Breast epithelium (tissue), 3 donors: ENCODE results near the gene ATL3.

Experiments used
- CTCF ChIP-seq, 3 donors: fragments of 450-650 bp; IDR thresholded peaks; one replicate each; pipeline ENCODE4 v1.5.1; 2016 to 2017; ENCODE audit warnings: antibody characterized with exemption in 3 of 3, mild to moderate bottlenecking in 3 of 3, moderate library complexity in 3 of 3
- POLR2A ChIP-seq: fragments of 450-650 bp; IDR thresholded peaks from one replicate; pipeline ENCODE4 v1.6.1; 2016; ENCODE audit warnings: antibody characterized with exemption, mild to moderate bottlenecking, moderate library complexity
- POLR2AphosphoS5 ChIP-seq, 3 donors: sonication (generic); formaldehyde crosslinking; IDR thresholded peaks; one replicate each; pipeline ENCODE4 v1.6.1; 2017; ENCODE audit warnings: antibody characterized with exemption in 3 of 3

- TF ChIP-seq POLR2AphosphoS5 (IDR thresholded peaks at IDR 0.05) (no peak), CTCF (IDR thresholded peaks at IDR 0.05) (no peak), POLR2A (no peak)
Measured at GRCh38 chr11:63705526-63705925, 34.4 kb upstream of the ATL3 start.
